SH-SY5Y (cell line): ENCODE data around the gene PLTP.

Source experiments
- GATA2 ChIP-seq: IDR thresholded peaks from 2 replicates; pipeline ENCODE4 v1.6.1; 2011; ENCODE audit warnings: mild to moderate bottlenecking, low read depth, low read length
- GATA3 ChIP-seq: IDR thresholded peaks from 2 replicates; pipeline ENCODE4 v1.6.1; 2011; ENCODE audit warnings: low read depth, mild to moderate bottlenecking, low read length, moderate library complexity

- TF ChIP-seq GATA3, result no peak
- no peak for TF ChIP-seq GATA2
These were observed 51.3 kb downstream of the PLTP start for GRCh38 chr20:45860560-45861220.
